WTC11 (cell line): ENCODE measurements around the gene NATD1. TPM values are rescaled to one million over a fixed set of nuclear protein-coding genes. Genes with fewer than 3 reads are reported as not detected.

Experiments used
- ATAC-seq: fragments of 200-7000 bp; cut with Tn5 transposase; 2 replicates; pipeline ENCODE4 v1.10.0; 2021; ENCODE audit warnings: mild to moderate bottlenecking, moderate library complexity
- CTCF ChIA-PET: fragments of 300-600 bp; sonication (Branson Sonifier 250); formaldehyde crosslinking; loops from one replicate; lab custom pipeline; 2021; ENCODE audit warnings: antibody characterized with exemption; lab: Charles Lee
- POLR2A ChIA-PET: fragments of 350-600 bp; sonication (Branson Sonifier 250); formaldehyde crosslinking; loops from one replicate; lab custom pipeline; 2021; ENCODE audit warnings: antibody characterized with exemption; lab: Charles Lee
- DNase-seq: peaks from one replicate; pipeline ENCODE4 v3.0.0; 2021; ENCODE audit warnings: low spot score
- H3K27ac Mint-ChIP-seq: 2 replicates; pipeline ENCODE4 v1.8.0; 2021; ENCODE audit warnings: mixed read lengths
- H3K27me3 Mint-ChIP-seq: 2 replicates; pipeline ENCODE4 v1.8.0; 2021; ENCODE audit warnings: low read depth, mild to moderate bottlenecking, moderate library complexity, mixed read lengths
- H3K36me3 Mint-ChIP-seq: 2 replicates; pipeline ENCODE4 v1.8.0; 2021; ENCODE audit warnings: mixed read lengths
- H3K4me1 Mint-ChIP-seq: 2 replicates; pipeline ENCODE4 v1.8.0; 2022; ENCODE audit warnings: mixed read lengths
- H3K4me3 Mint-ChIP-seq: 2 replicates; pipeline ENCODE4 v1.8.0; 2021; ENCODE audit warnings: mild to moderate bottlenecking, moderate library complexity, mixed read lengths
- H3K9me3 Mint-ChIP-seq: 2 replicates; pipeline ENCODE4 v1.8.0; 2021; ENCODE audit warnings: mixed read lengths
- AR ChIP-seq: fragments of 250-450 bp; sonication (Bioruptor Pico); IDR thresholded peaks from 2 replicates; pipeline ENCODE4 v1.9.0; 2021; ENCODE audit warnings: mild to moderate bottlenecking
- CREB1 ChIP-seq: sonication (generic); formaldehyde crosslinking; IDR thresholded peaks from 2 replicates; pipeline ENCODE4 v1.8.0; 2023; ENCODE audit warnings: mild to moderate bottlenecking, missing genetic modification reagents
- CTCF ChIP-seq: fragments of 200-600 bp; IDR thresholded peaks from 2 replicates; pipeline ENCODE4 v1.8.0; 2022; ENCODE audit warnings: antibody characterized with exemption
- ERG ChIP-seq: fragments of 250-450 bp; sonication (Bioruptor Pico); IDR thresholded peaks from 2 replicates; pipeline ENCODE4 v1.8.0; 2021; ENCODE audit warnings: mild to moderate bottlenecking
- ESRRA ChIP-seq: sonication (generic); formaldehyde crosslinking; IDR thresholded peaks from 2 replicates; pipeline ENCODE4 v1.8.1; 2022; ENCODE audit warnings: mild to moderate bottlenecking, missing genetic modification reagents, borderline replicate concordance
- FOXK1 ChIP-seq: sonication (generic); formaldehyde crosslinking; IDR thresholded peaks from 2 replicates; pipeline ENCODE4 v1.8.0; 2022; ENCODE audit warnings: mild to moderate bottlenecking, moderate library complexity, missing genetic modification reagents
- FOXP1 ChIP-seq: sonication (generic); formaldehyde crosslinking; IDR thresholded peaks from 2 replicates; pipeline ENCODE4 v1.8.0; 2022; ENCODE audit warnings: missing genetic modification reagents, mild to moderate bottlenecking, moderate library complexity, borderline replicate concordance
- NFATC4 ChIP-seq: fragments of 250-450 bp; sonication (Bioruptor Pico); IDR thresholded peaks from 2 replicates; pipeline ENCODE4 v1.9.0; 2021; ENCODE audit warnings: mild to moderate bottlenecking
- NFE2L1 ChIP-seq: sonication (generic); formaldehyde crosslinking; IDR thresholded peaks from 2 replicates; pipeline ENCODE4 v1.8.1; 2023; ENCODE audit warnings: missing genetic modification reagents
- PRRX2 ChIP-seq: fragments of 250-450 bp; sonication (Bioruptor Pico); IDR thresholded peaks from 2 replicates; pipeline ENCODE4 v1.8.0; 2021; ENCODE audit warnings: mild to moderate bottlenecking
- SMAD4 ChIP-seq: sonication (generic); formaldehyde crosslinking; IDR thresholded peaks from 2 replicates; pipeline ENCODE4 v1.8.0; 2022; ENCODE audit warnings: mild to moderate bottlenecking, missing genetic modification reagents
- TEAD1 ChIP-seq: sonication (generic); formaldehyde crosslinking; IDR thresholded peaks from 2 replicates; pipeline ENCODE4 v1.8.0; 2022; ENCODE audit warnings: mild to moderate bottlenecking, missing genetic modification reagents
- ZBTB43 ChIP-seq: sonication (generic); formaldehyde crosslinking; IDR thresholded peaks from 2 replicates; pipeline ENCODE4 v1.8.1; 2023; ENCODE audit warnings: mild to moderate bottlenecking, missing genetic modification reagents
- ZNF121 ChIP-seq: sonication (generic); formaldehyde crosslinking; IDR thresholded peaks from 2 replicates; pipeline ENCODE4 v1.8.0; 2023; ENCODE audit warnings: missing genetic modification reagents
- ZNF263 ChIP-seq: sonication (generic); formaldehyde crosslinking; IDR thresholded peaks from 2 replicates; pipeline ENCODE4 v1.8.1; 2022; ENCODE audit warnings: low read depth, mild to moderate bottlenecking, moderate library complexity, missing genetic modification reagents
- ZNF416 ChIP-seq: fragments of 250-450 bp; sonication (Bioruptor Pico); IDR thresholded peaks from 2 replicates; pipeline ENCODE4 v1.9.0; 2021; ENCODE audit warnings: mild to moderate bottlenecking, inconsistent platforms
- total RNA-seq: library from RNA; stranded (reverse); gene quantifications from 3 replicates; pipeline ENCODE4 v1.2.3, GENCODE V29; 2021

NATD1 gene
- total RNA-seq, 1 experiment from 2014 or later = 10.1 TPM

GRCh38 chr17:21240369-21241055 is 12.7 kb downstream of the NATD1 start:
- no peaks in the 10 kb centered on the region; the same call in 1 of the 2 replicates for H3K27me3 Mint-ChIP-seq
- CTCF ChIA-PET = interaction anchor here (0.6 to 2.5 kb wide), 30 partner anchors 9 to 272 kb away, joined by 3 to 19 read pairs (median 4); partner anchors contain the start of genes DHRS7B, TMEM11 and USP22

GRCh38 chr17:21239680-21240368 is 13.4 kb downstream of the NATD1 start:
- peaks cover 4% of the 10 kb centered on the region; the same call in 1 of the 2 replicates for H3K27me3 Mint-ChIP-seq
- peaks cover 26% of the 10 kb centered on the region for H3K4me1 Mint-ChIP-seq
- DNase-seq (peak; percentile 31), ATAC-seq (peak; percentile 77)
- ChIA-PET POLR2A (interaction anchor here (0.9 kb wide), 1 partner anchor 14 kb away, joined by 3 read pairs; the partner anchor contains the start of gene NATD1), CTCF (interaction anchor here (0.6 to 2.5 kb wide), 30 partner anchors 9 to 273 kb away, joined by 3 to 19 read pairs (median 4); partner anchors contain the start of genes DHRS7B, TMEM11 and USP22)
- no peaks in the 10 kb centered on the region for H3K36me3 Mint-ChIP-seq
- no peak overlapping the region for H3K4me3 Mint-ChIP-seq
- H3K27ac Mint-ChIP-seq = peak overlapping the region; percentile 70; the same call in 1 of the 2 replicates
- TF ChIP-seq NFE2L1 (CRISPR knock-in tag) (no peak), CTCF (peak; percentile 36), ERG (CRISPR knock-in tag) (no peak), ZBTB43 (CRISPR knock-in tag) (no peak), ZNF416 (CRISPR knock-in tag) (no peak), TEAD1 (CRISPR knock-in tag) (no peak), FOXK1 (CRISPR knock-in tag) (no peak), NFATC4 (no peak), FOXP1 (CRISPR knock-in tag) (0 out of 2 replicates have a peak, but pooled peaks have one; percentile 9), CREB1 (CRISPR knock-in tag) (no peak), ZNF121 (CRISPR knock-in tag) (peak; percentile 92; the same call in 1 of the 2 replicates), SMAD4 (CRISPR knock-in tag) (no peak), AR (CRISPR knock-in tag) (no peak), PRRX2 (CRISPR knock-in tag) (no peak), ESRRA (CRISPR knock-in tag) (no peak), ZNF263 (no peak)
- H3K9me3 Mint-ChIP-seq = no peaks in the 10 kb centered on the region

More at GRCh38 chr17:21240369-21241055, 12.7 kb downstream of the NATD1 start:
- Mint-ChIP-seq H3K27ac (peak overlapping the region; percentile 70), H3K36me3 (no peaks in the 10 kb centered on the region), H3K4me3 (no peak overlapping the region), H3K9me3 (no peaks in the 10 kb centered on the region), H3K4me1 (peaks cover 26% of the 10 kb centered on the region)
- TF ChIP-seq ESRRA (CRISPR knock-in tag) = no peak
- POLR2A ChIA-PET = interaction anchor here (0.9 kb wide), 1 partner anchor 13 kb away, joined by 3 read pairs; the partner anchor contains the start of gene NATD1
- DNase-seq = peak; percentile 36
- peak; percentile 20 for ATAC-seq
